NCI-H1105 treated with DMSO at 0.1 percent for 48 hours (cell line): ENCODE data around the gene CLCN5.
"Not testable (repeated sequence)": the region's sequence is repeated elsewhere in the genome, so short reads cannot be mapped to it uniquely, and the experiment has no call there.

Source experiments
- DNase-seq: peaks from one replicate; lab custom pipeline; 2025; lab: John Stamatoyannopoulos, UW

CLCN5 gene

DNA sequence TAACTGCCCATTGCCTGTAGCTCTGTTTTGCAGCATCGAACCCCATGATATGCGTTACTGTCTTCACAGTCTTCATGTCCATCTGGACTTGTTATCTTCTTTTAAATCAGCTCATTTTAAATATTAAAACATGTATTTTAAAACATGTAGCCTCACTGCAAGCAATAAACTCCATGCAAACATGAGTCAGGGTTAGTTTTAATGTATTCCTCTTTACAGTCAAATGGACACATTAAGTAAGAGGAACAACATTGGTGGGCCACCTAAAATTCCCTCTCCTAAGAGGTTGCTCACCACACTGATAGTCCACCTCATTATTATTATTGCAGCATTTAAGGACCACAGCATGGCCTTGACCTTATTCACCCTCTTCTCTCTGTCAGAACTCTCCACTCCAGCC lies 74.1 kb downstream of the CLCN5 start:
- no peak for DNase-seq

DNA sequence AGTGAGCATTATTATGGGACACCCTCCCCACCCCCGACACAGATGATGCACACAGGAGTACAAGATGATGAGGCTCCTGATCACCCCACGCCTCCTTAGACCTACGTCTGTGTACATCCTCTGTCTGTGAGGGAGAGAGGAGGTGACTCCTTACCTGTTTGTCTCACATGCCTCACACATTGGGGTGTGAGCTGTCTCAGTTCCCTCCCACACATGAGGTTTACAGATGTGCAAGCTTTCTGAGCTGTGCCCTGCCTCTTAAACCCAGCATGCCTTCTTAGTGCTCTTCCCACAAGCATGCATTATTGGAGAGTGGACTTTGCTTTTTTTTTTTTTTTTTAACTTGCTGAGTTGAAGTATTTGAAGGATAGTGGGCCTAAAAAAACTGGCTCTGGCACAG lies 76.7 kb downstream of the CLCN5 start:
- no peak for DNase-seq

DNA sequence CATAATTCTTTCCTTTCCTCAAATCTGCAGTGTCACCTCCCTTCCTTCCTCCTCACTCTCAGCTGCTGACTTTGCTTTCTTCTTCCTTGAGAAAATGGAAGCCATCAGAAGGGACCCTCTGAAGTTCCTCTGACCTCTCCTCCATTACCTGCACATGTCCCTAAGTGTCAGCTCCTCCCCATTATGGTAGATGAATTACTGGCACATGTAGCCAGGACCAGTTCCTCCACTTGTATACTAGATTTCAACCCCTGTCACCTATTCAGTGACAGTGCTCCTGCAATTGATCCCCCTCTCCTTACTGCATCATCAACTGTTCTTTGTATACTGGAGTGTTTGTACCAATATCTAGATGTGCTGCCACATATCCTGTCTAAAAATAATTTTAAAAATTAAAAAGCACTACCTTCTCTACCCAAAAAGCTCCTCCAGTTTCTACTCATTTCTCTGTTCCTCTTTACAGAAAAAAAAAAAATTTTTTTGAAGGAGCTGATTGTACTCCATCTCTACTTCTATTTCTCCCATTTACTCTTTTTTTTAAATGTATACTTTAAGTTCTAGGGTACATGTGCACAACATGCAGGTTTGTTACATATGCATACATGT lies 78.6 kb downstream of the CLCN5 start:
- no peak for DNase-seq

DNA sequence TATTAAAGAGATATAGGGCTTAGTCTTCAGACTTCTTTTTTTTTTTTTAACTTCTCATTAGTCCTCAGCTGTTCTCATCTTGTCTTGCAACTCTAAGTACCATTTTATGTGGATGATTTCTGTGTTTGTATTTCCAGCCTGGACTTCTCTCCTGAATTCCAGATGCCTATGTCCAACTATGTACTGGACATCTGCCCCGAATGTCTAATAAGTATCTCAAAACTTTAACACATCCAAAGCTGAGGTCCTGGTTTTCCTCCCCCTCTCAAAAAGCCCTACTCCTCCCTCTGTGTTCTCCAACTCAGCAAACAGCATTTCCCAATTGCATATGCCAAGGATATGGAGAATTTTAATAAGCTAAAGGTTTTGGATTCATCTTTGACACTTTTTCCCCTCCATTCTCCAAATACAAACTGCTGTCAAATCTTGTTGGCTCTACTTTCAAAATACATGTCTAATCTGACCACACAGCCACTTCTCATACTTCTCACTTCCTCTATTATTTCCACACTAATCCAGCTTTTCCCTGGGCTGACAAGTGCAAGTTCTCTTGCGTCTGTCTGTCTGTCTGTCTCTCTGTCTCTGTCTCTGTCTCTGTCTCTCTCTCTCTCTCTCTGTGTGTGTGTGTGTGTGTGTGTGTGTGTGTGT lies 79.8 kb downstream of the CLCN5 start:
- no peak for DNase-seq

DNA sequence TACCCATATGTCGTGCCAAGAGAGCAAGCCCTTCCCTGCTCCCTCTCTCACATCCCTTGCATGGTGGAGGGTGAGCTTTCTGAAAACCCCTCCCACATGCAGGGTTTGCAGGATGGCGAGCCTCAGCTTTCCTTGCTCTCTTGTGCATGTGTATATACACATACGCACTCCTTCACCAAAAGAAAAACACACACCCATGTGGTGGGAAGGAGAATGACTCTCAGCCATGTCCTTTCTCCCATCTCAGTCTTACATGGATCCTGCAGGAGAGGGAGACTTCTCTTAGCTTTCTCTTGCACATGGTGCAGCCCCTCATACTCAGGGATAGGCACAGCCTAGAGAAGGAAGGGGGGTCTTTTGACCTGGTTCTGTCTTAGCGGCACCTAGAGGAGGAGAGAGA lies 81.1 kb downstream of the CLCN5 start:
- DNase-seq = no peak

DNA sequence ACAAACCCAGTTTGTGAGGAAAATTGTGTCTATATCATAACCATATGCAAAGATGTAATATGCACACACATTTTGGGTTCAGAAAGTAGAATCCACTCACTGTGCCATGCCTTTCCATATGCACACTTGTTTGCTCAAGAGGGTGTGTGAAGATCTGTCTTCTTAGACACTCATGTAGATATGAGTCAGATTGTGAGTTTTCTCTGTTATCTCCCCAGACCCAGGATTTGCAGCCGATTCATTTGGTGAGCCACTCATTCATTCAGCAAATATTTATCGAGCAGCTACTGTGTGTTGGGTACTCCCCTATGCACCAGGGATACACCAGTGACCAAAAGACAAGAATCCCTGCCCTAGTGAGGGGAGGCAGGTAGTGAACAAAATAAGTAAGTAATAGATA lies 81.5 kb downstream of the CLCN5 start:
- DNase-seq = no peak

DNA sequence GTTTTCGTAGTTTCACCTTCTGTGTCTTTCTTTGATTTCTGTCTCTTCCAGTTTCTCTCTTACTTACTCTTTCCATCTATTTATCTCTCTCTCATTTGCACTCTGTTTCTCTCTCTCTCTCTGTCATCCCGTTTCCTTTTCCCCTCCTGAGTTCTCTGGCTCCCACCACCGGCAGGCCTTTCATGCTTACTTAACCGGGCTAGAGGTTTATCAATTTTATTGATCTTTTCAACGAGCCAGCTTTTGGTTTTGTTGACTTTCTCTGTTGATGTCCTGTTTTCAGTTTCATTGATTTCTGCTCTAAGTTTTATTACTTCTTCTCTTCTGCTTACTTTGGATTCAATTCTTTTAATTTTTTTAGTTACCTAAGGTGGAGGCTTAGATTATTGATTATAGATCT lies 103.2 kb downstream of the CLCN5 start:
- not testable (repeated sequence) for DNase-seq

DNA sequence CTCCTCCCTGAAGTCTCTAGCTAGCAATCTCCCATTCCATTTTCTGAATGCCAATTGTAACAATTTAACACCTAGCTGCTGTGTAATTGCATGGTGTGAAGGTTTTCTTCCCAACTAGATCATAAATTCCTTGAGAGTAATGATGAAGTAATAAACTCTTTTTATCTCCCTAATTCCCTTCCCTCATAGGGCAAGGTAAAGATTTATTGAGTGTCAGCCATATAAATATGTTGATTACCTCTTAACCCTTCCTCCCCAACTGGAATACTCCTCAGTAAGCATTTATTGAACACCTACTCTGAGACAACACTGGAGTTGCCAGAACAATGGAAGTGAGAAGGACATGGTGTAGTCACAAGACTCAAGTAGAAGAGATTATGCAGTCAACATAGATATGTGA lies 112.7 kb downstream of the CLCN5 start:
- no peak for DNase-seq

DNA sequence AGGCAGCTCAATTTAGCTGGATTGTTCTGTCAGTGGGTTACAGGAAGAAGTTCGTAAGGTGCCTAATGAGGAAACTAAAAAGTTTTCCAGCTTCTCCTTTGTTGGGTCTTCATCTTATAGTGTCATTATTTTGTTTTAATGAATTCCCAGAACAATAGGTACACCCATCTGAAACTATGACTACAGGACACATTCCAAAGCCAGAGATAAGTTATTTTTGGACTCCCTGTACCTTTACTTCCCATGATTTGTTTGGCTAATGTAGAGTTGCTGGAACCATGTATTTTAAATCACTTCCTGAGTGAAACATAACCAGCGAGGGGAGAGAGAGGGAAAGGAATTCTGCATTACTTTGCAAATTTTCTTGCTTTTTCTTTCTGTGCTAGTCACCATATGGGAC lies 114.0 kb downstream of the CLCN5 start:
- no peak for DNase-seq

DNA sequence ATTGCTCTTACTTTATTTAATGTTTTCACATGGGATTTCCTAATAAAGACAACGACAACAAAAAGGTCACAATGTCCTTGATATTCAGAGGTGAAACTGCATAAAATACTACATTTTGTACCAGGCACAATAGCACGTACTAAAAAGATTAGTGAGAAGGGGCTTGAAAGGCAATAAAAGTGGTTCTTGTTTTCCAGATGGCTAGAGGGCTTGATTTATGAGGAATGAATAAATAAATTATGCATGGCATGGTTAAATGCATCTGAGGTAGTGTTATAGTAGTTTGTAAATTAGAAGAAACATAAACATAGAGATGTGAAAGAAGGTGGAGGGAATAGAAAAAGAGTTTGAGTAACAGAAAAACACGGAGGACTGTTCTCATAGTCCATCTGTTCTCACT lies 123.4 kb downstream of the CLCN5 start:
- DNase-seq = no peak

DNA sequence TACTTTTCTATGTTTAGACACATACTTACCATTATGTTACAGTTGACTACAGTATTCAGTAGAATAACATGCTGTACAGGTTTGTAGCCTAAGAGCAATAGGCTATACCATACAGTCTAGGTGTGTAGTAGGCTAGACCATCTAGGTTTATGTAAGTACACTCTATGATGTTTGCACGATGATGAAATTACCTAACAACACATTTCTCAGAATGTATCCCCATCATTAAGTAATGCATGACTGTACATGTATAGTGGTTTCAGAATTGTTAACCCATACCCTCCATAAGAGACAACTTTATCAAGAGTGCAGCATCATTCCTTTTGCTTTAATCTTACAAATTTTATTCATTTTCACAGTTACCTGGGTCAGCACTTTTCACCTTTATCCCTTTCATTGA lies 126.8 kb downstream of the CLCN5 start:
- DNase-seq = no peak

DNA sequence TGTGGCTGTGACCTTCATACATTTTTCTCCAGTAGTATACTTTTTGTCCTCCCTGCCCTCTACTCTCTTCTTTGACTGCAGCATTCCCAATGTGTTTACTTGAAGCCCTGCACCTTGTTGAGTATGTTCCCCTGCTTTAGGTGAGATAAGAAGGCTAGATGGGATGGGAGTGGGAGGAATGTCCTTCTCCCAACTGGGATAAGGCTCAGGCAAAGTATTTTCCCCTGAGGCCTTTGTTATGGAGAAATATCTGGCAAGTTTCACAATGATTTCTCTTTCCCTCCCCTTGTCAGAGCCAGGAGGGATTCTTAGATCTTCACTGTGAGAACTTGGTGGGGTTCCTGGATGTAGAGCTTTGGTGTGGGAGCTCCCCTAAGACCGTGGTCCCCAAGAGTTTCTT lies 131.8 kb downstream of the CLCN5 start:
- DNase-seq = no peak

DNA sequence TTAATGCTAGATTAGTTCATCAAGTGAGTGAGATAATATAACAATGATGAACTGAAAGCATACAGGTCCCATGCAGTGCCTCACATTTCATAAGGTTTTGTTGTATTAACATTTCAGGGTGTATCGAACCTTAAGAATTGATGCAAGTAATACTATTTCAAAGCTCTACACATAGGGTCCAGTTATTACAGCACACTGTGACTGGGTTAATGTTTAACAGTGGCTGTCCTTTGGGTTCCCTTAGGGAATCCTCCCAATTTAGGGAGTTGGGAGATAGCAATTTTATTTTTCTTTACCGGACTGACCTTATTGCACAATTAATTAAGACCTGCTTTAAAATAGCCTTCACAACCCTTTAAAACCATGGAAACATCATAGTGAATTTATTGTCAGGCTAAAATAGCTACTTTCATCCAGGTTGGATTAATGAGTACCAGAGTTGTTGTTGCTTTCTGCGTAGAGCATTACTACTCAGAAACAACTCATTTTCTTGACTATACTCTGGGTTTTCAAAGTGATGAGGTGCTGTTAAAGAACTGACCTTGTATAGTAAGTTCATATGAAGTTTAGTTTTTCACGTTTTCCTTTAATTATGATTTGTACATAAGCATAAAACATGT lies 144.0 kb downstream of the CLCN5 start:
- DNase-seq = no peak

DNA sequence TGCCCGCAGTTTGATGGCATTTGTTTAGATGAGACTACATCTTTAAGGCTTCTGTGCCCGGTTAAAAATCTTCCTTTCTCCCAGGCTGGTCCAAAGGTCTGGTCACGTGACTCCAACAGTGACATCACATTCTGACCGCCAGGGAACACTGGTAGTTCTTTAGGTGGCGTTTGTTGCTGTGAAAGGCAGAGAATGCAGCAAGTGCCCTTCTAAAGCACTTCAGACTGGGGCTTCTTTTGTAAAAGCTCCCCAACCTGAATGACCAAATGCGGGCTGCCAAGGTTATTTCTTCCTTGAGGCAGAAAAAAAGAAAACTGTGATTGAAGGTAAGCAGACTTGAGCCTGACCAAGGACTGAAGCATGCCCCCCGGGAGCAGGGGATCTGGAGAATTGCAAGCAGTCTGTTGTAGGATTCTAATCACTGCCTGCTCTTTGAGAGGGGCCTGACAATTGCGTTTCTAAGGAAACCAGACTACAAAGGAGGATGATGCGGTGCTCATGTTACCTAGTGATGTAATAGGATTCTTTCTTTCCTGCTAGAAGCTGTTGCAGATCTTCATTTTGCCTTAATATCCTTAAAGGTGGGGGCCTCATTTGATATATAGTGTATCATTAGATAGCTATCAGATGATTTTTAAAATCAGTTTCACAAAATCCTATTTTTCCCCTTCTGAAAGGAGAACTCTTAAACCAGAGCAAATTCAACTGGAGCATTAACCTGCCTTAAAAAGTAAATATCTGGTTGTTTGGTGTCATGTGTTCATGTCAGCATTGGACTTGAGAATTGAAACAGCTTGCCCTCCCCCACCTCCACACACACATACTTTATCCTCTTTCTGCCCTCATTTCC lies 145.3 kb downstream of the CLCN5 start:
- DNase-seq = peak; percentile 65

DNA sequence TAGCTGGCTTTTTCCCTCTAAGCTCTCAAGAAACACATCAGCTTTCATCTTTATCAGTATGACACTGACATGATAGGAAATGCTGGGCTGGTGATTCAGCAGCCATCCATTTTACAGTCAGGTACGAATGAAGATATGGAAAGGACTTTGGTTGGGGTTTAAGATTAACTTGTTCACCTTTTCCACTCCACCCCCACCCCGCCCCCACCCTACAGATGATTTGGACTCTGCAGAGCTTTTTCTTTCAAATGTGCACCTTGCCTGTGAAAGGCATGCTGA lies 145.8 kb downstream of the CLCN5 start:
- DNase-seq = no peak

DNA sequence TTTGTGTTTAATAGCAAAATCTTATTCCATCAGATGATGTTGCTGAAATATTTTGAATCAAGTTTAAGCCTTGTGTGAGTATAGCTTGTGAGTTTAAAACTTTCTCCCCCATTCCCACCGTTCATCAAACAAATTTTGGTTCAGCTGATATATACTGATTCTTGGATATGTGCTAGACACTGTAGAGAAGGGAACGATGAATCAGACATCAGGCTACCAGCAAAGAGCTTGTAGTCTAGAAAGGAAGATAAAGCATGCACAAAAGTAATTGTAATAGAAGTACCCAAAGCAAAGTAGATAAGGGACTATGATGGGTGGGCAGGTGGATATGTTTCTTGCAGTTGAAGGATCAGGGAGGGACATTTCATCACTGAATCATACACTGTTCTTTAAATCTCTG lies 146.5 kb downstream of the CLCN5 start:
- no peak for DNase-seq

DNA sequence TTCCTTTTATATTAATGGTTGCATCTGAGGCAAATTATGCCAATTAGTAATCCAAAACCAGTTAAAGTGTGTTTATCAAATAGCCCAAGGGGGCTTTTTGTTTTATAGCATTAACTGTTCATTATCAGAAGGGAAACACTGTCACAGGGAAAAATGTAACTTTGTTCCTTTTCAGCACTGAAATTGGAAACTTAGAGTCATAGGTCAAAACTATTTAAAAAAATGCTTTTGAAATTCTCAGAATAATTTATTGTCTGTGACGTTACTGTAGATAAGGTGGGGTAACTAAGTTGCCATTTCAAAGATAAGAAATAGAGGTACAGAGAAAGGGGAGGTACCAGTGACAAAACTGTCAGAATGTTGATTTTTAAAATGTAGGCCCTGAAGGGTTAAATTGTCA lies 149.1 kb downstream of the CLCN5 start:
- peak; percentile 9 for DNase-seq

DNA sequence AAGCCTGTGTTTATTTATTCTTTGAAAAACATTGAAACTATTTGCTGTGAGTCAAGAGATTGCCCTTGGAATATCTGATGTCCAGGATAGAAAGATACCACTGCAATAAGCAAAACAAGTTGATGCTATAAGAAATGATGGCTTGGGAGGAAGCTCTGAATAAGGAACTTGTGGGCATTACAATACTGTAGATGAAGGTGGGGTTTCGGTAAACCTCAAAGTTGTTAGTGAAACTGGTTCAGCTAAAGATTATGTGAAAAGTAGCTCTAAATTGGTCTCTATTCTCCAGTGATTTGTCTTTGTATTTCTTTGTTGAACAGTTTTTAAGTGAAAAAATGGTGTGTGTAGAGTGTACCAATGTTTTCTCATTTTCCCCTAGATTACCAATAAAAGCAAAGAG lies 149.7 kb downstream of the CLCN5 start:
- no peak for DNase-seq

DNA sequence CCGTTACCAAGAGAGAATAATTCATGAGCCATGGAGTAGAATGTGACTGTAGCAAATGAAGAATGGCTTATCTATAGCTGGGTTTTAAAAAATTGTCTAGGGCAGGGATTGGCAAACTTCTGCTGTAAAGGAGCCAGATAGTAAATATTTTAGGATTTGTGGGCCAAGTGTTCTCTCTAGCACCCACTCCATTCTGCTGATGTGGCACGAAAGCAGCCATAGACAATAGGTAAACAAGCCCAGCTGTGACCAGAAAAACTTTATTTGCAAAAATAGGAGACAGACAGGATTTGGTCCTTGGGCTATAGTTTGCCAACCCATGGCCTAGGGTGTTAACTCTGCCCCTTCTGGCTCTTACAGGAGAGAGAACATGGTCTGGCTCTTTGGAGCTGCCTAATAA lies 151.2 kb downstream of the CLCN5 start:
- no peak for DNase-seq

DNA sequence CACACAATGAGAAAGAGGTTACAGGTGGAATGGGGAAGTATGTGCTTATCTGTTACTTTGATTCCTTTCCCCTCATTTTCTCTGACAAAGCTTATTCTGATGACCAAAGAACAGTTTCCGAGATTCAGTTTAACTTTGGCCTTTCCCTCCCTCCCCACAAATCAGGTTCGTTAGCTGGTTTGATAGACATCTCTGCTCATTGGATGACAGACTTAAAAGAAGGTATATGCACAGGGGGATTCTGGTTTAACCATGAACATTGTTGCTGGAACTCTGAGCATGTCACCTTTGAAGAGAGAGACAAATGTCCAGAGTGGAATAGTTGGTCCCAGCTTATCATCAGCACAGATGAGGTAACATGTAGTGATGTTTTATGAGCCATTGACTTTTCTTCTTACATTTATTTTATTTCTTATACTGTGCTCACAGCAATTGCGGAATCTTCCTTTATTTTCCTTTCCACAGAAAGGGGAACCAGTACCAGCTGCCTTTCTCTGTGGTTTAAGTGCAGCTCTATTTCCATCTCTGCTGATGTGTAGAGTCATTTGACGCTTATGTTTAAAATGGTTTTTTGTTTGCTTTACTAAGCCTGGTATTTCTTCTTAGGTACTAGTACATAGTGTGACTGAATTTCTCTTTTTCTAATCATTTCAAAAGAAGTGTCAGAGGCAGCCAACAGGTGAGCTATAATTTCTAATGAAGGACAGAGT lies 153.4 kb downstream of the CLCN5 start:
- DNase-seq = no peak

DNA sequence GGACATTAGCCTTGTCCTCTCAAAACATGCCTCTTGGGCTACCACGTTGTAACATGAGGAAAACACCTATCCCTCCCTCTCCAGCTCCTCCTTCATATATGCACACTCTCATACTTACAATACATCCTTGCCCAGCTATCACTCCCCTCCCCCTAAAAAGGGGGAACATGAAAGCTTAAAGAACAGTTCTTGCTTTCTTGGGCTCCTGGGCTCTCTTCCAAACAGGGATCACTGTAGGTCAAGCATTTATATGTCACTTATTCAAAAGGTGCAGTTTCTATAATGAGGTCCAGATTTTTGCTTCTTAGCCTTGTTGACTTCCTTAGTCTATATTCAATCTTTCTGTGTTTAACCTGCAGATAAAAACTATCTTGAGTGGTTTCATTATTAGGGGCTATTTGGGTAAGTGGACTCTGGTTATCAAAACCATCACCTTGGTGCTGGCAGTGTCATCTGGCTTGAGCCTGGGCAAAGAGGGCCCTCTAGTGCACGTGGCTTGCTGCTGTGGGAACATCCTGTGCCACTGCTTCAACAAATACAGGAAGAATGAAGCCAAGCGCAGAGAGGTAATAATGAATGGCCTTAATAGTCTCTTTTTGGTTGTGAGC lies 159.0 kb downstream of the CLCN5 start:
- peak; percentile 33 for DNase-seq

DNA sequence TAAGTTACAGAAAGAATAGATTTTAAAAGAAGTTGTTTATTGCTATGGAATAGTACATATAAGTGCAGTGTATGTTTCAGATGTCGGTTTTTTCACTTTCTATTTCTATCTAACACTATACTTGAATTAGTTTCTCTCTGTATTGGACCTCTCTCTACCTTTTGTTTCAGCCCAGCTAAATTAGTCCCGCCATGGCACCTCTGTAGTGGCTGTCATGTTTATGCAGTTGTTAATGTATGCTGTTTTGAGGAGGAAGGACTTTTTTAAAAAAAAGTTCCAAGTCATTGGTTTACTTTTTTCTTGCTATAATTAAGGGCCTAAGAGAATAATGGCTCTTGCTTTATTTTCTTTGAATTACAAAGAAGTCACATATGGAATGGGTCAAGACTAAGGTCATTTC lies 160.3 kb downstream of the CLCN5 start:
- DNase-seq = no peak
